Kidney tubule cell (primary cell): ENCODE data around the gene PDZD2.

Source experiments
- DNase-seq: peaks from one replicate; pipeline ENCODE4 v3.0.0-alpha.2; 2018; ENCODE audit warnings: low spot score

PDZD2 gene

DNA sequence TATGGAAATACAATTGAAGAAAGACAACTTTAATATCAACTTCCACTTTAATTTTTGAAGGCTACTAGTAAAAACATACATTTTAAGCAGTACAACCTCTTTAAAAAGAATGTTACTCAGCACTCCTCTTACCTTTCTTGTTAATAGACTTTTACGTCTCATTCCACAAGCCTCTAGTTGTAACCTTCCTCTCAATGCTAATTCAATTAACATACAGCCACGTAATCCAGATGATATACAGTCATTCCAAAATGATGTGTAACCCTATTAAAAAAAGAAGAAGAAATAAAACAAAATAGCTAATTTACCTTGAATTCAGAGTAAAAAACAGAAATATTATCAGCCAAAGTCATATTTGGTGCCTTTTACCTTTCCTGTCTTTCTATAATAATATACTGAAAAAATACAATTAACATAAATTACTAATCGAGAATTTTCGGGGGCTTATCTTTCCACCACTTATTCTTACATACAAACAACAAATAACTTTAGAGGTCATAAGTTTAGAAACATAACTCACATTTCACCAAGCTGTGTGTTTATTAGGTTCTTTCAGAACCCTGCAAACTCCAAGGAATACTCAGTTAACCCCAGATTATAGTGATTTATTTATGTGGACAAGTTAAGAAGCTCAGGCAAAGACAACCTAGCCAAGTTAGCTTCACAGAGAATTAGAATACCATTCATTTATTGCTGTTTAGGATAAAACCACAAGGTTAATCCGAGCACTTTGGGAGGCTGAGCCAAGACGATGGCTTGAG is 504.9 kb downstream of the PDZD2 start:
- DNase-seq: no peak

DNA sequence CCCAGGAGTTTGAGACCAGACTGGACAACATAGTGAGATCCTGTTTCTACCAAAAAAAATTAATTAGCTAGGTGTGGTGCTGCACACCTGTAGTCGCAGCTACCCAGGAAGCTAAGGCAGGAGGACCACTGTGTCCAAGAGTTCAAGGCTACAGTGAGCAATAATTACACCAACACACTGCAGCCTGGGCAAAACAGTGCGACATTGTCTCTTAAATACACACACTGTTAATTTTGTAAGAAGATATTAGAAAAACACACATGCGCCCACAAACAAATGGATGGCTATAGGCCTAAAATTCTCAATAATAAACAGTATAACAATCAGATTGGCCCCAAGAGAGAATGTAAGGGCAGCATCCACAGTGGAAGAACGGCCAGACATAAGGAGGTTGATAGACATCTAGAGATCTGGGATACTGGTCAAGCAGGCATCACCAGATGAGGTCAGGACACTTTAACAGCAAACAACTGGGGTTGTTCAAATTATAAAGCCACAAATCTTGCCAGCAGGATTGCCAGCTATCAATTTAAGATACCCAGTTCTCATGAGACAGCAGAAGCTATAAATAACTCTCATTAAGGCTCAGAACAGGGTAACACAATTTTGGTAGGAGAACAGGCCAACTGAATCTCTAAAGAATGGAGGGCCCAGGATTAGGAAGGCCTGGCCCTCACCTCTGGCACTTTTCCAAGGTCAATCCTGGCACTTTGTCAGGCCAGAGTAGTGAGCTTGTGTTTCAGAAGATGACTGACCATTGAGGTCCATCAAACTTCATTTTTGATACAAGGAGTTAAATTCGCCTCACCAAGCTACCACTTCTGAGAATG is 505.7 kb downstream of the PDZD2 start:
- DNase-seq: no peak

DNA sequence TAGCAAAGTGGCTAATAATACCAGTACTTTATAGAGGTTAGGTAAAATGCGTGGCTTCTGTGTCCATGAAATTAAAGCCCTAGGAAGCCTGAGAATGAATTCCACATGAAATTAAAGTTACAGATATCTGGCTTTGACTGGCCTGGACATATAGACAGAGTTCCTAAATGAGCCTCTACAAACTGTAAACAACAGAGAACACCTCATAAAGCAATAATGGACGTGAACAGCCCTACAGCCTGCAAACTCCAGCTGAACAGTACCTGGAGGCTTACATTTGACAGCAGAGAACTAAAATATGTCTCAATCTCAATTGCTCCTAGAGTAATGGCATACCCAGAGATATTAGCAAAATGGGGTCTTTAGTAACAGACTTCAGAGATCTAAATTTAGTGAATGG is 506.4 kb downstream of the PDZD2 start:
- DNase-seq: no peak

DNA sequence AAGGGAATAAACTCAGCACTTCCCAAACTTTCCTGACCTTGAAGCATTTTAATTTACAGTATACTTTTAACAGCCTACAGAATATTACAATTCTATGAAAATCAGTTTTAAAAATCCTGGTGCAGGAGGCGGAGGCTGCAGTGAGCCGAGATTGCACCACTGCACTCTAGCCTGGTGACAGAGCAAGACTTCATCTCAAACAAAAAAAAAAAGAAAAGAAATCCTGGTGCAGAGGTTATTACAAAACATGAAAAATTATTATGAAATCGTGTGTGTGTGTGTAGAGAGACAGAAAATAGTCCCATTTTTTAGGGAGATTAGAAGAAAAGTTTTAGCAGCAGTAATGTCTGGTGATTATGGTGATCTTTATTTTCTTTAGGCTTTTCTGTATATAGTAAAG is 508.3 kb downstream of the PDZD2 start:
- DNase-seq: no peak

DNA sequence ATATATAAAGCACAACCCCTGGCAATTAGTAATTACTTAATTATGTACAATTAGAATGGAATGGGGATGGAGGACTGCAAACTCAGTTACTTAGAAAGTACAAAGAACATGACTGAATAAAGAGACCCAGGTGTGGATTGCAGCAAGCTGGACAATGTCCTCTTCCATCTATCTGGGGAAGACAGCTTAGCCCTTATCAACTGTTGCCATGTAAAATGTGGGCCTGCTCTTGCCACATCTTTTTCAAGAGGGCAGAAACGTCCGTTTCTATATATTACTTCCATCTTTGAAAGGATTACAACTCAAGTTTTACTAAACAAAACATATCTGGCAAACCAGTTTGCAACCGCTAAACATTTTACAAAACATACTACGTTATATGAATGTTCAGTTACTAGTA is 509.0 kb downstream of the PDZD2 start:
- no peak for DNase-seq

DNA sequence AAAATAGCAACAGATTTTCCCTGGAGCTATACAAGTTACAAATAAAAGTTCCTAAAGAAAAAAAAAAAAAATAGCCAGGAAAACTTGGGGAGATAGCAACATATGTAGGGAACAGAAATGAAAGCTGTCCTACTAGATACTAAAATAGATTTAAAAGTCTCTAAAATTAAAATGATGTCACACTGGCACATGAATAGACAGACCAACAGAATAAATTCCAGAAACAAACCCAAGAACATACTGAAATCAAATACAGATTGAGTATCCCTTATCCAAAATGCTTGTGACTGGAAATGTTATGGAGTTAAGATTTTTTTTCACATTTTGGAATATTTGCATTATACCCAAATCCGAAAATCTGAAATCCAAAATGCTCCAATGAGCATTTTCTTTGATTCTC is 511.4 kb downstream of the PDZD2 start:
- DNase-seq: no peak

DNA sequence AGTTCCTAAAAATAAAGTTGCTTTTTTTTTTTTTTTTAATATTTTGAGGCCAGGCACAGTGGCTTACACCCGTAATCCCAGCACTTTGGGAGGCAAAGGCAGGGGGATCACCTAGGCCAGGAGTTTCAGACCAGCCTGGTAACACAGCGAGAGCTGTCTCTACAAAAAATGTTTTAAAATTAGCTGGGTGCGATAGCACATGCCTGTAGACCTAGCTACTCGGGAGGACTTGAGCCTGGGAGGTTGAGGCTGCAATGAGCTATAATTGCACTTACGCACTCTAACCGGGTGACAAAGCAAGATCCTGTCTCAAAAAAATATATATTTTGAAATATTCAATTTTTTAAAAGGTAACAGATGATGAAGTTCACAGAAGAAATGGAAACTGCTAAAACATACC is 512.3 kb downstream of the PDZD2 start:
- DNase-seq: no peak

DNA sequence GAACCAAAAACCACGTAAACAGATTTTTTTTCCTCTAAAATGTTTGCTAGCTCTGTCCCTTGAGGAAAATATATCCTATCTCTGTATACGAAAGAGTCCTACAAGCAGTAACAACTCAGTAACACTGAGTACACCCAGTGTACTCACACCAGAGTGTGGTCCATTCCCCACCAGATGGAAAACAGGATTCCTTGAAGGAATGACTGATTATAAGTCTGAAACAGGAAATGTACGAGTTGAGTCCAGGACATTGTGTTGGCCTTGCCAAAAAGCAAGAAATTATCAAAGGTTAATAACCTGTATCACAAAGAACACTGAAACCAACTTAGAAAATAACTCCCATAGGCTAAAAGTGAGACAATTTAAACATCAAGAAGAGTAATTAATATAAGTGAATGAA is 514.8 kb downstream of the PDZD2 start:
- no peak for DNase-seq

DNA sequence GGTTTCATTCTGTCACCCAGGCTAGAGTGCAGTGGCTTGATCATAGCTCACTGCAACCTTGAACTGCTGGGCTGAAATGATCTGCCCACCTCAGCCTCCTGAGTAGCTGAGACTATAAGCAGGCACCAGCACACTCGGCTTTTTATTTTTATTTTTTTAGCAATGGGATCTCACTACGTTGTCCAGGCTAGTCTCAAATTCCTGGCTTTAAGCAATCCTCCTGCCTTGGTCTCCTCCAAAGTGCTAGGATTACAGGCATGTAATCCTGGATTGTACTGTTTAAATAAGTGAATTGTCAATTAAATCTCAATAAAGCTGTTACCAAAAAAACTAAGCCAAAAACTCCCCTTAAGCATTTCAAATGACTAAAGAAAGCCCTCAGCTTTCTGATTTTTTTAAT is 516.3 kb downstream of the PDZD2 start:
- DNase-seq: no peak

DNA sequence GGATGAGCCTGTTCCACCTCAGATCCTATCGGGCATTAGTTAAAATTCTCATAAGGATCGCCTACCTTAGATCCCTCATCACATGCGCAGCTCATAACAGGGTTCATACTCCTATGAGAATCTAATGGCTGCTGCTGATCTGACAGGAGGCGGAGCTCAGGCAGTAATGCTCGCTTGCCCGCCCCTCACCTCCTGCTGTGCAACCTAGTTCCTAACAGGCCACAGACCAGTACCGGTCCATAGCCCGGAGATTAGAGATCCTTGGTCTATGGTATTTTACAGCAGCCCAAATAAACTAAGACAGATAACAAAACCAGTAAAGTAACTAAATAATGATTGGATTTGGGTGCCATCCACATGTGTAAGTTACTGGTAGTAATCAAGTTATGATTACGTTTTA is 517.7 kb downstream of the PDZD2 start:
- no peak for DNase-seq

DNA sequence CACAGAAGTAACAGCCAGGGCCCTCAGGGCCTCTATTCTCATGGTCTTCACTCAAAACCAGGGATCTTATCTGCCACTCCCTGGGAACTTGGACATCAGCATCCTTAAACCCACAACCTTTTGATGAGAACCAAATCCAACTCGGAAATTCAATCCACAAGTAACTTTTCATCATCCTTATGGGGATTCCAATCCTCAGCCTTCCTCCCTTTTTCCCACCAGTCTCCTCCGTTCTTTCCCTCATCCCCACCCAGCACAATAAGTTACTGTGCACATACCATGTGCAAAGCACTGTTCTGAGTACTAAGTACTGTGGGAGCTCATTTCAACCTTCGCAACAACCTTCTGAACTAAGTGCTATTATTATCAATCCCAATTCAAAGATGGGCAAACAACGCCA is 518.1 kb downstream of the PDZD2 start:
- DNase-seq: no peak

DNA sequence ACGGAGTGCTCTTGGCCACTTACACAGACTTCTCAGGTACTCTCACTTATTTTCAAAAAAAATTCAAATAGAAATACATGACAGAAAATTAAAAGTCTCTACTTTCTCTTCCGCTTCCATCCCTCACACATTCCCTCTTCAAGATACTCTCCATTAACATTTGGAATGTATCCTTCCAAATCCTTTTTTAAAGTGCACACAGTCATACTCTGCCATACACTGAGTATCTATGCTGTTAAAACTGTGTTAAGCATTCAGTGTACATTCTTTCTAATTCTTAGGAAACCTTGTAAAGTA is 519.7 kb downstream of the PDZD2 start:
- no peak for DNase-seq

DNA sequence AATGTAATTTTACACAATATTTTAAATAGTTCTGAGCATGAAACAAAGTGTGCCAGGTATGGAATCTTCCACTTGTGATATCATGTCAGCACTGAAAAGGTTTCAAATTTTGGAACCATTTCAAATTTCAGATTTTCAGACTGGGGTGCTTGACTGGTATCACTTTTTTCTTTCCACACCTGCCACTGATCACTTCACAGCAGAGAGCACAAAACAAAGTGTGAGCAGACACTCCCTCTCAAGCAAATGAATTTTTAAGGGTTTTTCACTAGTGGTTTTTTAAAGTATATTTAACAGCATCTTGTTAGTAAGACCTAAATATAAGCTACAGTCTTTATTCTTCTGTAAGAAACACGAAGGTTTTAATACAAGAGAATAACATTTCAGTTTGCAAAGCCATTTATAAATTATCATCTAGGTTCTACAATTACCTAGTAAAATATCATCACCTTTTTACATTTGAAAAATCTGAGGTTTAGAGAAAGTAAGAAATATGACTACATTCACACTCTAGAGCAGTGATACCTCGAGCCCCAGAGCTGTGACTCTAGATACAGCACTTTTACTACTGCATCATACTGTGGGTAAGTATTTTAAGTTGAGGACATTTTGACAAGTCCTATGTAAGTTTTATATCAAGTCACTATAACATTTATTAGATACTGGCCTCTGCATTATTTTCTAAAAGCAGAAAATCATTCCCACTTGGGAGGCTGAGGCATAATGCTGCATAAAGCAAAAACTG is 520.6 kb downstream of the PDZD2 start:
- no peak for DNase-seq

DNA sequence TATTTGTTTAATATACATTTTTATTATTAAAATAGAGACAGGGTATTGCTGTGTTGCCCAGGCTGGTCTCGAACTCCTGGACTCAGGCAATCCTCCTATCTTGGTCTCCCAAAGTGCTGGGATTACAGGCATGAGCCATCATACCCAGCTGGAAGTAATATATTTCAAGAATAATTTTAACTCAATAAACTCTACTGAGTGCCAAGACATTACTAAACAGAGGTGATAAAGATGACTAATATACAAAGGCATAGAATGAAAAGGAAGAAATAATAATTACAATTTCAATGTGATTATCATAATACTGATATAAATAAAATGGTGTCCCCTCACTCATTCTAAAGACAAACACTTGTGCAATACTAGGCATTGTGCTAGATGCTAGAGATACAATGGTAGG is 521.3 kb downstream of the PDZD2 start:
- no peak for DNase-seq
